Stimulated activated CD4-positive, alpha-beta T cell treated with anti-CD3 and anti-CD28 coated beads, Interleukin-1b, Interleukin-23, amount 100 ng/mL, for 1 hour (primary cell): Measurements from ENCODE around the gene SLC24A4.

Experiments
- DNase-seq, 2 donors: peaks; one replicate each; pipeline ENCODE4 v3.0.0-alpha.2; 2020; ENCODE audit warnings: low read depth in 2 of 2

Gene SLC24A4

GRCh38 chr14:92316937-92317336 lies 6.0 kb upstream of the SLC24A4 start:
- DNase-seq = no peak

- DNase-seq = no peak
Observed at GRCh38 chr14:92317511-92317910, 5.5 kb upstream of the SLC24A4 start.

DNA sequence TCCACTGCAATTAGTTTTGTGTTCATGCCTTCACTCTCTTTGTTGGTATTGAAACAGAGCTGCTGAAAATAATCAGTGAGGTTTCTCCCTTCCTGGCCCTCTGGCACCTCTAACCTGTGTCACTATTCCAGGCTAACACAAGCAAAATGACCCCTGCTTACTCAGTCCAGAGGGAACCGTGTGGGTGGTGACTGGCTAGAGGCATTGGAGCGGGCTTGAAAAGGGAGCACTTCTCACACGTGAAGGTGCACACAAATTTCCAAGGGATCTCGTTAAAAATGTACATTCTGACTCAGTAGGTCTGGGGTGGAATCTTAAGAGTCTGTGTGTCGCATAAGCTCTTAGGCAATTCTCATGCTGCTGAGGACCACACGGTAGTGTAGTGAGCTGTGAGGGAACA lies 1.3 kb upstream of the SLC24A4 start:
- DNase-seq = no peak

- DNase-seq = no peak
Observed at GRCh38 chr14:92322516-92322915, 449 bp upstream of the SLC24A4 start.

DNA sequence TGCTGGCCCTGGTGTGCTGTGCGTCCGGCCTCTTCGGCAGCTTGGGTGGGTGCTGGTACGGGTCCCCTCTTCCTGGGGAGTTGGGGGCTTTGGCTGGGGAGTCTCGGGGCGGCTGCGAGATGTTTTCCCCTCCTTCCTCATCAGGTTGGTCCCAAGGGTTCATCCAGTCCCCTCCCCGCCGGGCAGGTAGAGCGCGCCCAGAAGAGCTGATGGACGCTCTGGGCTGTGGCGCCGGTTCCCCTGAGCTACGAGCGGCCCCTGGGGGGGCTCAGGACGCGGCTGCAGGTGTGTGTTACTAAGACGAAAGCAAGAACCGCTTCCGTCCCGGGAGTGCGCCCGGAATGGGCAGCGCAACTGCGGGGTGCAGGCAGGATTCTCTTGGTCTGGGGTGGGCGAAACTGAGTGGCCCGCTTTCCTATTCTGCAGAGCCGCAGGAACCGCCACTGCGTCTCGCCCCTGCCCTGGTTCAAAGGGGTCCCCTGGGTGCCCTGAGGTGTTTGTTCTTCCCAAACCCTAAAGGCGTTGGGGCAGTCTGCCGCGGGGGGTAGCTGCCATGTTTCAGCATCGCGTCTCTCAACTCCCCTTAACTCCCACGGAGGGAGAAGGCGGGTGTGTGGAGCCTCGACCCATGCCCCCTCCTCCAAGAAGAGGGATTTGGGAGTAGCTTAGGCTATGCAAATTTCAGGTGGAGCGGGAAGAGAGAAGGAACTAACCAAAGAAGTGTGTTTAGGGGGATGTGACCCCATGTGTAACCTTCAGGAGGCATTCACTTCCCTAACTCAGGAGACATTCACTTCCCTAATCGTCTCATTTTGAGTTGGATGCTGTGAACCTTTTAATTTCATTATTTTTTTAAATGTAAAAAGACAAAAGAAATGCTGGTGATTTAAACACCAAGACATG lies 1.2 kb downstream of the SLC24A4 start:
- DNase-seq = no peak

- DNase-seq = no peak
Observed at GRCh38 chr14:92325835-92326234, 2.9 kb downstream of the SLC24A4 start.

DNA sequence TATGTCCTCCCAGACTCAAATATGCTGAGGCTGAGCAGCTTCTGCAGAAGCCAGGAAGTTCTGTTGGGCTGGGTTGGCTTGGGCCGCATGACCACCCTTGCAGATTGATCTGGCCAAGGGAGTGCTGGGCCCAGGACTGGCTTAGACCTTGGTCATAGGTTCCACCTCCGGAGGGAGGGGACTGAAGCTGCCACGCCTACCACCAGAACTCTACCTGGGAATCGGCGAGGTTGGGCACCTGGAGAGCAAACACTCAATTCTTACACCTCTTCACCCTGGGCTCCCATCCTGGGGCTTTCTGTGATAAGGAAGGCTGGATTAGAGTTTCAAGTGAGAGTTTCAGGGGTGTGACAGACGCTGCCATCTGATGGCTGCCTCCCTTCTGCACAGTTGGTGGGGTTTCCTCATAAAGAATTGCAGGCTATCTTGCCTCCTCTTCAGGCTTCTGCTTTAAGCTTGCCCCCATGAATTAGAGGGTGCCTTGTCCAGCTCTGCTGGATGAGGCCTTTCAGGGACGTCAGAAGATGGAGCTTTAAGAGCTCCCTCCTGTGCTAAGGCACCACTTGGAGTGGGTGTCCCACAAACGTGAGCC lies 5.8 kb downstream of the SLC24A4 start:
- DNase-seq = no peak

GRCh38 chr14:92334050-92334449 lies 11.1 kb downstream of the SLC24A4 start:
- DNase-seq = no peak

DNA sequence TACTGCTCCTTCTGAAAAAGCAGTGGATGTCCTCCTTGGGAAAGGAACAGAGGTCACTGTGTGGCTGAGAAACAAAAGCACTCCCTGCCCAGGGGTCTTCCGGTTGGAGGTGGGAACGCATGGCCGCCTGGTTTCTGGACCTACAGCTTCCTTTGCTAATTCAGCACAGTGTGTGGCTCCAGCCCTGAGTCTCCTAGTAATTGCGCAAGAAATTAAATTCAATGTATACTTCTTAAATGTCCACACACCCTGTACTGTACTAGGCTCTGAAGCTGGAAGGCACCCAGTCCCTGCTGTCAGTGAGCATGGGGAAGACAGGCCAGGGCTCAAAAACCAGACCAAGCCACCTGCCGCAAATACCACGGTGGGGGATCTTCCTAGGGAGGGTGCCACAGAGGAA lies 13.4 kb downstream of the SLC24A4 start:
- DNase-seq = no peak

GRCh38 chr14:92339426-92339825 lies 16.5 kb downstream of the SLC24A4 start:
- DNase-seq = no peak

- DNase-seq = no peak
Observed at GRCh38 chr14:92340071-92340470, 17.1 kb downstream of the SLC24A4 start.

DNA sequence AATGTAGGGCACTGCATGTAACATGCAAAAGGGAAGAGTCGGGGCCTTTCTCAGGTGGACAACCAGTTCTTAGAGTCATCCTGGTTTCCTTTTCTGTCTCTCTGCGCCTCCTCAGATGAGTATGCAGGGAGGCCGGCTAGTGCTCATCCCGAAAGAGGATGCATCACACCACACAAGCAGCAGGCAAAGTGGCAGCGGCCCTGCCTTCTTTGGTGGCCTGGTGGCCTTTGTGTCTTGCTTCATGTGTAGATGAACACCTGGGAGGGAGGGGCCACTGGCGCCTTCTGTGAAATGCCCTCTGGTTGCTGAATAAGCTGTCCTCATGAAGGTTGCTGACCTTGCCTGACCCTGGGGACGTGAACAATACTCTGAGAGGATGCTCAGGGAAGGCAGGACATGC lies 18.0 kb downstream of the SLC24A4 start:
- DNase-seq = no peak

DNA sequence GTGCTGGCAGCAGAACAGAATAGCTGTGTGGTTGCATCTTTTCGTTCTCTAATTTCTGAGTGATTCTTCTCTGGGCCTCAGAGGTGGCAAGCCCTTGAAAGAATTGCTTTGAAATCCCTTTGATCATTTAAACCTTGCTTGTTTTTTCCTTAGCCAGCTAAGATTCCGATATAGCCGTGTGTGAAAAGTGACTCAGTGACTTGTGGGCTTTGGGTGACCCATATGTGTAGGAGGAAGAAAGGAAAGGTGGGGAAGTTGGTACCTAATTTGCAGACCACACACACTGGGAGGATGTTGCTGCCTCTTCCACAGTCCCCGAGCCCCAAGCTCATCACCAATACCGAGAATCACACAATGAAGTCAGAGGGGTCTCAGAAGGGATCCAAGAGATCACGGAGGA lies 18.8 kb downstream of the SLC24A4 start:
- DNase-seq = no peak

DNA sequence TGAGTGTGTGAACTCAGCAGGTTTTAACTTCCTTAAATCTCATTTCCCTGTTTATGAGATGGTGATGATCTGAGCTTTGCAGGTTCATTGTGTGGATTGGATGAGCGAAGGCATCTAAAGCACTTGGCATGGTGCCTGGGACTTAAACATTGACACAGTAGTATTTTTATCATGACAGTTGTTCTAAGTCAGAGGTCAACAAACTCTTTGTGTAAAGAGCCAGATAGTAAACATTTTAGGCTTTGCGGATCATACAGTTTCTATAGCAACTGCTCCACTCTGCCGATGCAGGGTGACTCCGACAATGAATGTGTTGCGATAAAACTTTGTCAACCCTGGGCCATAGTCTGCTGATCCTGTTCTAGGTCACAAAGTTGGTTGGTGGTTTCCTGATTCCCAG lies 25.2 kb downstream of the SLC24A4 start:
- DNase-seq = no peak

- no peak for DNase-seq
Observed at GRCh38 chr14:92351750-92352149, 28.8 kb downstream of the SLC24A4 start.

DNA sequence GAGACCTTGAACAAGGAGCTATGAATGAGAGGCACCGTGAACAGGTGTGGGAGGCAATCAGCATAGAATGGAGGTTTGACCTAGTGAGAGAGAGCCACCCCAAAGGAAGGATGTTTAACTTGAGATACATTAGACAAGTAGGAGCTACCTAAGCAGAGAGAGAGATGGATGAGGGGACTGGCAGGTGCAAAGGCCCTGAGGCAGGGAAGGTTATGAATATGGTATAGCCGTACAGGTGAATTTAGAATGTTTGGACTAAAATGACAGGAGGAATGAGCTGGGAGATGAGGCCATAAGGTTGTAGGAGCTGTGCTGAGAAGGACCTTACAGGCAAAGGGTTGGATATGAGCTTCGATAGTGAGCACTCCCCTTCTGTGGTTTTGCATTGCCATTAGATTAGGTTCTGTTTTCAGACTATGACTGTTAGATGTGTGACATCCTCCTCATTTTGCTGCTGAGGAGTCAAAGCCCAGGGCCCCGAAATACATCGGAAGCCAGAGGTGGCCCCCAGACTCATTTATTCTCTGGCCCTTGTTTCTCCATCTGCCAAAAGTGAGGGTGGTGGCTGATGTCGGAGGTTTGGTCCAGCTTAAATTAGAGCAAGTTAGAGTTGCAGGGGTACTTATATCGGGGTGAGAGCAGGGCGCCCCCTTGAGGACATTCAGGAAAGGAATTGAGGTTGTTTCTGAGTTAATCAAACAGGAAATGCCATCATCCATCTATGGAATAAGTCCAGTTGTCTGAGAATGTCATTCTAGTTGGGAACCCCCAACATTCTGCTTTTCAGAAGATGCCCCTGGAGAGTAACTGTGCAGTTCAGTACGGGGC lies 29.4 kb downstream of the SLC24A4 start:
- DNase-seq = no peak

- DNase-seq = no peak
Observed at GRCh38 chr14:92353447-92353846, 30.5 kb downstream of the SLC24A4 start.

DNA sequence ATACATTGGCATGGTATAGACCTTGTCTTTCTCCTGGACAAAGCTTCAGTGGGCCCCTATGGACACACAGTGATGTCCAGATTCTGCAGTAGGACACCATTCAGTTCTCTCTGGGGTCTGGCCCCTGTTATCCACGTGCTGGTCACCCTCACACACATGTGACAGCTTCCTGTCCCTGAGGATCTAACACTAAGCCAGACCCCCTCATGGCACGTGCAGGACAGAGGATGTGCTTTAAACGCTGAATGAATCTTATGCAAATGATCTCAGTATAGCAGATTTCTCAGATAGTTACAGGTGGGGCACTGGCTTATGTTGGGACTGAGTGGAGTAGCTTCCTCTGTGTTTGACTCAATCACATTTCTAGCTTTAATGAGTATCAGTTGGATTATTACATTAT lies 33.7 kb downstream of the SLC24A4 start:
- DNase-seq = no peak

GRCh38 chr14:92360651-92361370 lies 37.8 kb downstream of the SLC24A4 start:
- no peak for DNase-seq

- DNase-seq = no peak
Observed at GRCh38 chr14:92362781-92363235, 39.8 kb downstream of the SLC24A4 start.

DNA sequence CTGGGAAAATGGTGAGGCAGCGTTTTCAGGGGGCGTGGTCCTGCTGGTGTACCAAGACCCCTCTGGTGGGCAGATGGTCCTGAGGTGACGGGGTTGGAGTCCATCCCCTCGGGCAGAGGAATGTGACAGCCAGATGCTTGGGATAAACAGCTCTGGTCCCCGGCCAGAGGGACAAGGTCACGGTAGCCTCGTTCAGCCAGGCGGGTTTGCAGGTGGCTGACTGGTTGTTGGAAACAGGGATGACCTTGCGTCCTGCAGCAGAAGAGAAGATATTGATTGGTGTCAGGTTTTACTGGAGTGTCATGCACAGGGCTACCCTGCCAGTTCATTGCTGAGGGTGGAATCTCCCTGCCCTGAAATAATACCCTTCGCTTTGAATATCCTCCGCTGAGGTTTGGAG lies 43.3 kb downstream of the SLC24A4 start:
- DNase-seq = no peak

DNA sequence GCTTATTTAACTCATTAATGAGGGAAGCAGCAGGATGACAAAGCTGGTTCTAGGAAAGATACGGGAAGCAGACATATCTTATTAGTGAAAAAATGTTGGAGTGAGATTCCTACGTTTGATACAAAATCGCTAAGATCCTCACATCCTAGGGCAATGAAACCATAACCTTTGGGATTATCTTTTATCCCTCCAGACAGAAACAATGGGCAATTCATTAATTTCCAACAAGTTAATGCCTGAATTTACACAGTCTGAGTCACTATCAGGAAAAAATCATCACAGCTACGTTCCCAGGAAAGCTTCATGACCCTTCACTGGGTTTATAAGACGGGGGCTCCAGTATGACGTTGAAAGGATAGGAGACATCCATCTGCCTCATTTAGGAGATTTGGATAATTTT lies 45.0 kb downstream of the SLC24A4 start:
- DNase-seq = no peak
